Stimulated activated CD4-positive, alpha-beta T cell treated with anti-CD3 and anti-CD28 coated beads, Interleukin-4, amount 100 ng/mL, for 4 hours (primary cell): ENCODE data around the gene PEDS1.
"Not testable (repeated sequence)": the region's sequence is repeated elsewhere in the genome, so short reads cannot be mapped to it uniquely, and the experiment has no call there.

Experiments used
- DNase-seq, 2 experiments: peaks; one replicate each; pipeline ENCODE4 v3.0.0-alpha.2; 2020

The PEDS1 gene

DNA sequence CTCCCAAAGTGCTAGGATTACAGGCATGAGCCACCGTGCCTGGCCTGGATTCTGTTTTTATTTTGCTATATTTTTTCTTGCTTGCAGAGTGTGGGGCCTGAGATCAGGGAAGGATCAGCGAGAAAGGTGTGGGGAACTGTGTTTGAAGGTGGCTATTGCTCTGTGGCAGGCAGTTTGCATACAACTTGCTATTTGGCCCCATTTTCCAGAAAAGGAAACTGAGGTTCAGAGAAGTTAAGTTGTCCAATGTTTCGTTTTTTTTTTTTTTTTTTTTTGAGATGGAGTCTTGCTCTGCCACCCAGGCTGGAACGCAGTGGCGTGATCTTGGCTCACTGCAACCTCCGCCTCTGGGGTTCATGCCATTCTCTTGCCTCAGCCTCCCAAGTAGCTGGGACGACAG lies 8.0 kb upstream of the PEDS1 start:
- DNase-seq, result not testable (repeated sequence)

DNA sequence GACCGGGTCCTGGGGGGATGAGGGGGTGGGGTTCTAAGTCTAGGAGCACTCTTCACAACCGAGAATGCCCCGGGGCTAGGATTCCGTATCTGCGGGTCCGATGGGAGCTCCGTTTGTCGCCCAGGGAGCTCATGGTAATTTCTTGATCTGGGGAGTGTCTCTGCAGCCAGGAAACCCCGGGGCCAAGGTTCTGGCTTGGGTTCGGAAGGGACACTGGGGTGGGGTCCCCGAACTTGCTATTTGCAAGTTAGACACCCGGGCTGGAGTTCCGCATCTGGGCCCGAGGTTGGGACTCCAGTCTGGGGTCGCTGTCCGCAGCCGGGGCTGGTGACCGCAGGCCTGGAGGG lies 397 bp downstream of the PEDS1 start:
- DNase-seq, result no peak

DNA sequence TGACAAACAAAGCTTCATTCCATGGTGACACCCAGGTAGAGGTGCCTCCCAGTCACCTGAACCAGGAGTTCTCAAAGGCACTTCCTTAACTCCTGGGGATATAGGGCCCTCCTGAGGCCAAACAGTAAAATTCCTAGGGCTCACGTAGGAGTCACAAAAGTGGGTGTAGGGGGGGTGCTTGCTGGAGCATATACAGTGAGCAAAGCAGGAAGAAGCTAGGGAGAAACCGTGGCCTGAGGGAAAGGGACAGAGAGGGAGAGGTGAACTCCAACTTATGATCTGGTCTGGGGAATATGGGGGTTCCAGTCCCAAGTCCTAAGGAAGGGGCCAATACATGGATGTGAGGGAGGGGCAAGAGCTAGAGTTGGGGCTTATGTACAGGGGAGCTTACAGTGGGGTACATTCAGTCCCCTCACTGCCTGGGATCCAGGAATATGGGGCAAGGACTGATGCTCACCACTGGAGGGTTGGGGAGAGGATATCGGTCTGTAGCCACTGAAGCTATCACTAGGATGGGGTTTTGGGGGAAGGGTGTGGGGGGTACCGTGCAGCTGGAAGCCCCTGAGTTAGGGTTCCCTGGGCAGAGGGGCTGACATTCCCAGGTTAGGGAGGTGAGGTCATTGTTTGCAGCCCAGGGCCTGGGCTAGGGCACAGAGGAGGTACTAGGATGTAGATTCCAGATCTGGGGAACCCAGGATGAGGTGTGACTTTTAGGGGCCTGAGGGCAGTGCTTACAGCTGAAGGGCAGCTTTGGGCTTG lies 950 bp downstream of the PEDS1 start:
- no peak for DNase-seq

DNA sequence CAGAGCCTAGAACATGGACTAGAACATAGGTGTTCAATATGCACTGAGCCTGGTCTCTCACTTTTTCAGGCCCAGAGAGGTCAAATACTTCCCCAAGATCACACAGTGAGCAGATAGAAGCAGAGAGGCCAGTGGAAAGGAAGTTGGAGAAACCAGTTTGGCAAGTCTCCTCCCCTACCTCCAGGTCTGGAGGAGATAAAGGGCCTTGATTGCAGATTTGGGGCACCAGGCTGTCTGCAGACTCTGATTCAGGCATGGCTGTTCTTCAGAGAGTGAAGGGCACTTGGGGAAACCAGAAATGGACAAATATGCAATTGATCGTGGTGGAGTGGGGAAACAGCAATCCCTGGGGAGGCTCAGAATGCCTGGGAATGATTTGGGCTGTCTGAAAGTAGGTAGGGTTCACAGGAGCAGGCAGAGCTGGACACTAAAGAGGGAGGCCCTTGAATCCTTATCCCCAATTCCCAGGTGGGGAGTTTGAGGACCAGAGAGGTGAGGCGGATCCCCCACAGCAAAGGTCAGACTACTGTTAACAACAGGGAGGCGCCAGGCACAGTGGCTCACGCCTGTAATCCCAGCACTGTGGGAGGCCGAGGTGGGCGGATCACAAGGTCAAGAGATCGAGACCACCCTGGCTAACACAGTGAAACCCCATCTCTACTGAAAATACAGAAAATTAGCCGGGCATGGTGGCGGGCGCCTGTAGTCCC lies 2.3 kb downstream of the PEDS1 start:
- no peak for DNase-seq

DNA sequence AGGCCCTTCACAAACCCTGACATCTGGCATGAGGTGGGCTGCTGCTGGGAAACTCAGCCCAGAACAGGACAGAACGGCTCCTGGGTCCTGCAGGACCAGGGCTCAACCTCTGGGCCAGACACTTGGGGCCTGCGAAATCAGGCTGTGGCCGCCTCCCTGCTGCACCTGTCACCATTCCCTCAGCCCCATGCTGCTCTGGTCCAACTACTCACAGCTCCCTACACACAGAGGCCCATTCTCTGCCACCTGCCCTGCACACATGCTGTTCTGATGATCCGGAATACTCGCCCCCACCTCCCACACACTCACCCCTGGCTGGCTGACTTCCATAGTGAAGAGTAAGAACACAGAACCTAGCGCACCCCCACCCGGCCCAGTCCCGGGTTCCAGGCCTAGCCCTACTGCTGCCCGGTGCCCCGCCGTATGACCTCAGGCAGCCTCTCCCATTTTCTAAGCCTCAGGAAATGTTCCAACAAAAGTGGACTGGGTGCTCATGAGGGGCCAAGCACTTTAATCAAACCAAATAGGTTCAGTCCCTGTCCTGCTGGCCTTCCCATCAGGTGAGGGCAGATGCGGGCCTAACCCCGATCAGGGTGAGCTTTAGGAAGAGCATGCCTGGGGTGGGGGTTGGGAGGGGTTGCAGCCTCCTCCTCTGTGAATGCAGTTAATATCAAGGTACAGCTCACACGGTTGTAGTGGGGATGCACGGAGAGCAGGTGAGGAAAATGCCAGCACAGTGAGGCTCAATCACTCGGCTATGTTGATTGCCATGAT lies 3.9 kb downstream of the PEDS1 start:
- DNase-seq, result no peak

DNA sequence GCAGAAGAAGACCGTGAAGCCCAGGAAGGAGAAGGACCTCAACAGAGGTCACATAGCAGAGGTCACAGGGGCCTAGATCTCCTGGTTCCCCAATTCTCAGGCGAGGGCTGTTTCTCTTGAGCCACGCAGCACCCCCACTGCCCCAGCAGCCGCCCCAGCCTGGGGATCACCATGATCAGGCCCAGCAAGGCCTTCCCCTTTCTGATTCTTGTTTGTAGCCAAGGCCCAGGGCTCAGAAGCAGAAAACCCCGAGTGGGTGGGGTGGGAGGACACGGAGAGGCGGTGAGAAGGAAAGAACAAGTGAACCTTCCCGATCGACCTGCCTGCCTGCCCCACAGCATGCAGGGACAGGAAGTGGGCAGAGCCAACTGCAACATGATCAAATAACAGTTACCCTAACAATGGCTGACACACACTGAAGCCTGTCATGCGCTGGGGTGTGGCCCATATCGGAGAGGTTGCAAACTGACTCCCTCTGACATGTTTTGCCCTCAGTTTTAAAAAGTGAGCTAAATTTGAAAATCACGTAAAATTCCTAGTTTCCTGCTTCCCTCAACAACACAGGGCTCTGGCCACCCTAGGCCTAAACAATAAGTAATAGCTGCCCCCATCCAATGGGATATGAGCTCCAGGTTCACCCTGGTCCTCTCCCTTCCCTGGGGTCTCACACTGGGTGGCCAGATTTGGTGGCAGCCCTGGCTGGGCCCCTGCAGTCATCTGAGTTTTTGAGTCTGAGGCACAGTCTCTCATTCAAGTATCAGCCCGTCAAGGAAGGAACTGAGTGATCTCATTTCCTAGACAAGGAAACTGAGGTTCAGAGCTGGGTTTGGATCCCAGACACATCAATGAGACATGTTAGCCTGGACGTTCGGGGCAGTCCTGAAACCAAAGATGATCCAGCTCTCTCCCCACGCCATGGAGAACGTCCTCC lies 6.5 kb downstream of the PEDS1 start:
- DNase-seq, result peak; percentile 60 to 88

DNA sequence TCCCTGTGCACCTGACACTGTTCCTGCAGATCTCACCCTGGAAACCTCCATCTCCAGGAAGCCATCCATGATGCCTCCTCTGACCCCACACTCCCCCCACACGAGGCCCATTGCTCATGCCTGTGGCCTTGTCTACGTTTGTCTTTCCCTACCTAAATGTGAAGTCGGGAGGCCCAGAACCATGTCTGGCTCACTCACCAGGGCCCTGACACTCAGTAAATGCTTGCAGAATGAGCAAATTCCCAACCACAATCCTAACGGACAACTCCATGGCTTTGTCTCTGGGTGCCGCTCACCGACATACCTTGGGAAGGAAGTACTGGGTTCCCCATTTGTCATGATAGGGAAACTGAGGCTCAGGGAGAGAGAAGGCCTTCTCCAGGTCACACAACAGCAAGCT lies 7.3 kb downstream of the PEDS1 start:
- no peak for DNase-seq

DNA sequence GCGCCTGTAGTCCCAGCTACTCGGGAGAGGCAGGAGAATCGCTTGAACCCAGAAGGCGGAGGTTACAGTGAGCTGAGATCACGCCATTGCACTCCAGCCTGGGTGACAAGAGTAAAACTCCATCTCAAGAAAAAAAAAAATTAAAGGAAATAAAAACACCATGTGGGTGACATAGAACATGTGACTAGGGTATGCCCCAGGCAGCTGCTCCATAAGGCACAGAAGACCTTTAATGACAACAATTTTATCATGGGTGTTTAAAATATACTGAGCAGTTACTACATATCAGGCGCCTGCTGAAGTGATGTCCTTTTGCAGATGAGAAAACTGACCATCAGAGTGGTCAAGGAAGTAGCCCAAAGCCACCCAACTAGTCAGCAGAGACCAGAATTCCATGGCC lies 8.0 kb downstream of the PEDS1 start:
- DNase-seq, result no peak

DNA sequence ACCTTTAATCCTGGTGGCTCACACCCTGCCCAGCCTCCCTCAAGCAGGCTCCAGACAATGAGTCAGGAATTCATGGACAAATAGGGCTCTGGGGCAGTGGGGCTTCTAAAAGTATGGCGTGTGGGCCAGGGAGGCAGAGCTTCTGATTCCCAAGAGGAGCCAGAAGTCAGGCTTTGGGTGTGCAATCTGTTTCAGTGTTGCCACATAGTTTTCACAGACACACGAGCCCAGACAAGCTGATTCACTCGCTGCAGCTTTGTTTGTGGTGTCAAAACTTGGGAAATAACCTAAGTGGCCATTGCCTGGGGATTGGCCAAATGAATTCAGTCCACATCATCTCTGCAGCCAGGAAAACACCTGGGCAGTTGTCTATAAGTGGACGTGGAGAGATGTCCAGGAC lies 9.2 kb downstream of the PEDS1 start:
- no peak for DNase-seq

DNA sequence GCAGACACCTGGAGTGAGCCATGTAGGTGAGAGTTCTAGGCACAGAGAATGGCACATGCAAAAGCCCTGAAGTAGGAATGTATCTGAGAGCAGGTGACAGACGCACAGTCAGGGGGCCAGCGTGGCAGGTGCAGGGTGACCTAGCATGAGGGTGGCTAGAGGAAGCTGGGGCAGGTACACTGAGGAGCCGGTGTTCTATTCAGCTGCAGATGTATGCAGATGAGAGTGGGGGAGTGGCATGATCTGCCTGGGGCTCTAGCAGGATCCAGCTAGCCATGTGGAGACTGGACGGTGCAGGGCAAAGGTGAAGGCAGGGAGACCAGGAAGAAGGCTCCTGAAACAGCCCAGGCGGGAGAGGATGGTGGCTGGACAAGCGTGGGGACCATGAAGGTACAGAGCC lies 10.7 kb downstream of the PEDS1 start:
- no peak for DNase-seq

DNA sequence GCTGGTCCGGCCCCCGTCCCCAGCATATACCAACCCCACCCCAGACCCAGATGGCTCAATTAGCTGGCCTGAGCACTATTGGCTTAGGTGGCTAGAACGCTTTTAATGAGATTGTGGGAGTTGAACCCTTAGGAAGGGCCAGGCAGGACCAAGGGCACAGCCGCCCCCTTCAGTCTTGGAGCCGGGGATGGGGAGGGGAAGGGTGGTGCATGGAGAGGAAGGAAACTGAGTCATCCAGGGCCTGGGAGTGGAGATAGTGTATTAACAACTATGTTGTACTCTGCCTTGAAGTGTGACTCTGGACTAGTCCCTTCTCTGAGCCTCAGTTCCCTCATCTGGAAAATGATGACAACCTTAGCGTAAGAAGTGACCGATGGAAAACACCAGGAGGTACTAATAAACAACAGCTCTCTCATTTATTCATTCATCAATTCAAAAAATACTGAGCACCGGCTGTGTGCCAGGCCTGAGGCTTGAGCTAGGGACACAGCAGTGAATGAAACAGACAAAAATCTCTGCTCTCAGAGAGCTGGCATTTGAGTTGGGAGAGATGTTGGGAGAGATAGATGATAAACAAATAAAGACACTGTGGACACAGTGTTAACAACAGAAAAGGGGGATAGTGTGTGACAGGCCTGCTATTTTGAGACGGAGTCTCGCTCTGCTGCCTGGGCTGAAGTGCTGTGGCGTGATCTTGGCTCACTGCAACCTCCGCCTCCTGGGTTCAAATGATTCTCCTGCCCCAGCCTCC lies 11.5 kb downstream of the PEDS1 start:
- DNase-seq, result no peak

DNA sequence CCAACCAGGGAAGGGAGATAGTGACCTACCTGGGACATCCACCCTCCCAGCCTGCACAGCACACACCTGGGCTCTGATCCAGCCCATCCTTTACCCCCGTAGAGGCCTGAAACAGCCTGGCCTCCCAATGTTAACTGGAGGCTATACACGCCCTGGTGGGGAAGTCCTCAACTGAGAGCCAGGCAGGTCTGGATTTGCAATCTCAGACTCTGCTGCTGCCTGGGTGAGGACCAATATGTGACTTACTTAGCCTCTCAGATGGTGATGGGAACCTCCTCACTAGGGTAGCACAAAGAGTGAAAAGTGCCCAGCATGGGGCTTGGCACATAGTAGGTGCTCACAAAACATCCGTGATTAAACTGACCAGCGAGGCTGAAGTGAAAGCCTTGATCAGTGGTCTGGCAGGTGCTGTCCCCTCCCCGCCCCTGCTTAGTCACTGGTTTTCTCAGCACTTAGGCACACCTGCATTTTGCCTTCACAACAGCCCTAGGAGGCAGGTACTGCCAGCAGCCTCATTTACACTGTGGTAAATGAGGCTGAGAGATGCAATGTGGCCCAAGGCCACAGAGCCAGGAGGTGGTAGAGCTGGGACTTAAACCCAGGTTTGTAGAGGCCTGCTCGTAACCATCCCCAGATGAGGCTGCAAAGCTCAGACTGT lies 12.4 kb downstream of the PEDS1 start:
- no peak for DNase-seq

DNA sequence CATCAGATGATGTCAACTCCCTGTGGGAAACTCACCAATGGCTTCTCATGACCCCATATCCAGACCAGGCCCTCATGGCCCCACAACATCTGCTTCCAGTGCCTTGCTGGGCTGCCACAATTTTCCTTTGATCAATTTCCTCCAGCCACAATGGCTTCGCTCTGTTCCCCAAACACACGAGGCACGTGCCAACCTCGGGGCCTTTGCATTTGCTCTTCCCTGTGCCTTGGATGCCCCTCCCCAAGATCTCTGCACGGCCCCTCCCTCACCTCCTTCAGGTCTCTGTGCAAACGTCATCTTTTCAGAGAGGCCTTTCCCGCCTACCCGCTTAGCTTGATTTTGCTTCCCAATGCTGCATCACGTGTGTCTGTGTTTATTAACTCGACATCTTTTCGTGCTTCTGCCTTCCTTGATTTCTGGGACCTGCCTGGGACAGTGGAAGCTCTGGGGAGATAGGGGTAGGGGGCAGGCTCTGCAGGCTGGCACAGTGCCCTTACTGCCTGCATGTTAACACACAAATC lies 13.1 kb downstream of the PEDS1 start:
- no peak for DNase-seq

DNA sequence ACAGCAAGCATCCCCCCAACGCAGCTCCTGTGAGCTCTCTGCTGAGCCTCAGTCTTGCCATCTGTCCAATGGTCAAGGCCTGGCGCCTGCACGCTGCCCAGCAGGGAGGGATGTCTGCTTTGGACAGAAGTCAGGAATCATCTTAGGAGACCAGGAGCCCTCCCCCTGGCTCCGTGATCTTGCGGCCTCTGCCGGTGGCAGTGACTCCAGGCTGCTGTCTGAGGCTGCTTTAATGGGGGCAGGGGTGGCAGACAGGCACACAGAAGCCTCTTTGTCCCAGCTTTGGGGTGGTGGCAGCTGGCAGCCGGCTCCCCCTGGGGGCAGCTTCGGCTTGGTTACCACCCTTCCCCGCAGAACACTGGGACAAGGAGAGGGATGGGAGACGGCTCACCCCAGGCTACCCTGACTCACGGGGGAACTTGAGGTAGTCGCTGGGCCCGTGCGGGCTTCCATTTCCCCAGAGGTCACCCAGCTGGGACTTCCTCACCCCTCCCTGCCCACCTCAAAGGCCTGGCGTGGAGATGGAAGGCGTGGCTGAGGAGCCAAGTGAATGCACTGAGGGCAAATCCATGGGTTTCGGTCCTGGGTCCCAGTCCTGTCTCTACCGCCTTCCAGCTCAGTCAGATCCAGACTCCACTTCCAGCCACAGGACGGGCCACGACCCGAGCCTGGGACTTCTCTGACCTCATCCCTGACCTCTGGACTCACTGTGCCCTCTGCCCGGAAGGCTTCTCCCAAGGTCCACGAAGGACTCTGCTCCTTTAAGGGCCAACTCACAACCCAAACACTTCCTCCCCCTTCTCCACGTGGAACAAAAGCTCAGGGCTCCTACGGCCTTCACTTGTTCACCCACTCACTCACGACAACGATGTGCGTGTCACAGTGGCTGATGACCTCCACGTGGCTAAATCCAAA lies 14.8 kb downstream of the PEDS1 start:
- no peak for DNase-seq

DNA sequence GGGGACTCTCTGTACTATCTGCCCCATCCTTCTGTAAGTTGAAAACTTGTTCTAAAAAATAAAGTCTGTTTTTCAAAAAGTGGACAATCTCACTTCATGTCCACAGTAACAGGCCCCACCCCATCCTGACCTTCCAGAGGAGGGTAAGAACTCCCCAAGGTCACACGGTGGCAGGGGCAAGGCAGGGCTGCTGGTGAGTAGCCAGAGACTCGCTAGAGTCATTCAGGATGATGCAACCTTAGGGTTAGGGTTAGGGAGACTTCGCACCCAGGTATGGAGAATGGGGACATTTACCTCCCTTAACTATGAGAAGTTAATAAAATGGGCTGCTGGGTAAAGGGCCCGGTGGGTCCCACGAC lies 15.4 kb downstream of the PEDS1 start:
- DNase-seq, result no peak

DNA sequence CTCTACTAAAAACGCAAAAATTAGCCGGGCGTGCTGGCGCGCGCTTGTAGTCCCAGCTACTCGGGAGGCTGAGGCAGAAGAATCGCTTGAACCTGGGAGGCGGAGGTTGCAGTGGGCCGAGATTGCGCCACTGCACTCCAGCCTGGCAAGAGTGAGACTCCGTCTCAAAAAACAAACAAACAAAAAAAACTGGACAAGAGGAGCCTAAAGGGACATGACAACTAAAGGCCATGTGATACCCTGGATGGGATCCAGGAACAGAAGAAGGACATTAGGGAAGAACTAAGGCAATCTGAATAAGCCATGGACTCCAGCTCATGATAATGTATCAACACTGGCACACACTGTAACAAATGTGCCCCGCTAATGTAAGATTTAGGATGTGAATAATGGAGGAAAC lies 15.8 kb downstream of the PEDS1 start:
- not testable (repeated sequence) for DNase-seq

DNA sequence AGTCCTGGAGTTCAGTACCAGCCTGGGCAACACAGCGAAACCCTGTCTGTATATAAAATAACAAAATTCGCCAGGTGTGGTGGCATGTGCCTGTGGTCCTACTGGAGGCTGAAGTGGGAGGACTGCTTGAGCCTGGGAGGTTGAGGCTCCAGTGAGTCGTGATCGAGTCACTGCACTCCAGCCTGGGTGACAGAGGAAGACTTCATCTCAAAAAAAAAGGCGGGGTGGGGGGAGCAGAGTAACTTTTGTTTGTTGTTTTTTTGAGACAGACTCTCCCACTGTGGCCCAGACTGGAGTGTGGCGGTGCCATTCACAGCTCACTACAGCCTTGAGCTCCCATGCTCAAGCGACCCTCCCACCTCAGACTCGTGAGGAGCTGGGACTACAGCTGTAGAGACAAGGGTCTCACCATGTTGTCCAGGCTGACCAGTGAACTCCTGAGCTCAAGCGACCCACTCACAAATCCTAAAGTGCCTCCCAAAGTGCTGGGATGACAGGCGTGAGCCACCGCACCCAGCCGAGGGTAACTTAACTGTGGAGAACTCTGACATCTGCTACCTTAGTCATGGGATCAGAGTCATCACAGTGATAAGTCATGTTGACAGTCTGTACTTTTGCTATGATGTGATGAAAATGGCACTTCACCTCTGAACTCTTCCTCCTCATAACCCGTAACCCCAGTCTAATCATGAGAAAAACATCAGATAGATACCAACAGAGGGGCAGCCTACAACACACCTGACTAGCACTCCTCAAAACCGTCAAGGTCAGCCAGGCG lies 16.5 kb downstream of the PEDS1 start:
- DNase-seq, result peak in 1 of 2 experiments; percentile 38

DNA sequence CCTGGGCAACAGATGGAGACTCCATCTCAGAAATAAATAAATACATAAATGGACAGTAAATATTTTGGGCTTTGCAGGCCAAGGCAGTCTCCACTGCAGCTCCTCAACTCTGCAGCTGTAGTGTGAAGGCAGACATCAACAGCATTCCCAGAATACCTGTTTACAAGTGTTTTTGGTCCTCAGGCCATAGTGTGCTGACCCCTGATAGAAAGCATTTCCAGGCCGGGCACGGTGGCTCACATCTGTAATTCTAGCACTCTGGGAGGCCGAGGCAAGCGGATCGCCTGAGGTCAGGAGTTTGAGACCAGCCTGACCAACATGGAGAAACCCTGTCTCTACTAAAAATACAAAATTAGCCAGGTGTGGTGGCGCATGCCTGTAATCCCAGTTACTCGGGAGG lies 18.4 kb downstream of the PEDS1 start:
- DNase-seq, result not testable (repeated sequence)

DNA sequence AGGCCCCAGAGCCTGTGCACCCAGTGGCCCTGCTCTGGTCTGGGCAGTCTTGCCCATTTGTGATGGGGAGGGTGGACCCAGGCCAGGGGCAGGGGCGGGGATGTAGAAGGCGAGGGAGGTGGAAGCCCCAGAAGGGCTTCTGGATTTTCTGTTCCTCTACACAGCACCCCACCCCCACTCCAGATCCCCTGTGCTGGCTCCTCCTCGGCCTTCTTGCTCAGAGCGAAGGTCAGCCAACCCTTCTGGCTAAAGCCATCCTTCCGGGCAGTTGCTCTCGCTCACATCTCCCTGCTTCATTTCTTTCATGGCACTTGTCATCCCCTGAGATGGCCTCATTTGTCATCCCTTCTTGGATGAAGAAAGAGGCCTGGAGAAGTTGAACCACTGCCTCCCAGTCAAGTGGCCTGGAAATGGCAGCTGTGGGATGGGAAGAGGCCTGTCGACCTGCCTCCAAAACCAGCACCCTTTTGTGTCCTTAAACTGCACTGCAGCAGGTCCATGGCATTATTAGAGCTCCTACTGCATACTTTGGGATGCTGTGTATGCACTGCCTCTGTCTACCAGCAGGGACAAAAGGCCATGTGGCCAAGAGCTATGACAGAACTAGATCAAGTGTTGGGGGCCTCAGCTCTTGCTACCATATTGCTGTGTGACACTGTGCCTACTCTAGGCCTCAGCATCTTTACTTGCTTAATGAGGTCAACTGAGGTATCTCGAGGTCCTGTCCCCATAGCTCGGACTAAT lies 19.9 kb downstream of the PEDS1 start:
- DNase-seq, result no peak
